Uterus (tissue), 2 donors: ENCODE results near the gene TBC1D1.

Source experiments
- POLR2A ChIP-seq, 2 donors: fragments of 450-650 bp; IDR thresholded peaks; one replicate each; pipeline ENCODE4 v1.6.1; 2016; ENCODE audit warnings: antibody characterized with exemption in 2 of 2, mild to moderate bottlenecking in 1 of 2, moderate library complexity in 1 of 2
- TF ChIP-seq, protein P1 (sequence below), 4 experiments: fragments of 200-600 bp in 2 of 4; fragments of 450-650 bp in 2 of 4; sonication (generic) in 2 of 4; IDR thresholded peaks; one replicate each; pipeline ENCODE4 v1.5.1; 2016 to 2019; ENCODE audit warnings: antibody characterized with exemption in 4 of 4, mild to moderate bottlenecking in 2 of 4, moderate library complexity in 1 of 4

- TF ChIP-seq, protein P1, sequence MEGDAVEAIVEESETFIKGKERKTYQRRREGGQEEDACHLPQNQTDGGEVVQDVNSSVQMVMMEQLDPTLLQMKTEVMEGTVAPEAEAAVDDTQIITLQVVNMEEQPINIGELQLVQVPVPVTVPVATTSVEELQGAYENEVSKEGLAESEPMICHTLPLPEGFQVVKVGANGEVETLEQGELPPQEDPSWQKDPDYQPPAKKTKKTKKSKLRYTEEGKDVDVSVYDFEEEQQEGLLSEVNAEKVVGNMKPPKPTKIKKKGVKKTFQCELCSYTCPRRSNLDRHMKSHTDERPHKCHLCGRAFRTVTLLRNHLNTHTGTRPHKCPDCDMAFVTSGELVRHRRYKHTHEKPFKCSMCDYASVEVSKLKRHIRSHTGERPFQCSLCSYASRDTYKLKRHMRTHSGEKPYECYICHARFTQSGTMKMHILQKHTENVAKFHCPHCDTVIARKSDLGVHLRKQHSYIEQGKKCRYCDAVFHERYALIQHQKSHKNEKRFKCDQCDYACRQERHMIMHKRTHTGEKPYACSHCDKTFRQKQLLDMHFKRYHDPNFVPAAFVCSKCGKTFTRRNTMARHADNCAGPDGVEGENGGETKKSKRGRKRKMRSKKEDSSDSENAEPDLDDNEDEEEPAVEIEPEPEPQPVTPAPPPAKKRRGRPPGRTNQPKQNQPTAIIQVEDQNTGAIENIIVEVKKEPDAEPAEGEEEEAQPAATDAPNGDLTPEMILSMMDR (IDR thresholded peaks at IDR 0.05), result no peak
- TF ChIP-seq POLR2A (IDR thresholded peaks at IDR 0.05), result no peak
Observed at GRCh38 chr4:38046727-38047489, 156.0 kb downstream of the TBC1D1 start.
